Ectodermal cell (in vitro differentiated cells): Measurements from ENCODE around the gene POLR1A.

Experiments used
- H3K27ac ChIP-seq: 2 replicates; pipeline ENCODE4 v1.7.0; 2013; ENCODE audit warnings: mild to moderate bottlenecking, low read depth, low read length; ENCODE audit not compliant: insufficient read depth, poor library complexity, severe bottlenecking
- H3K27me3 ChIP-seq: 2 replicates; pipeline ENCODE4 v1.7.0; 2013; ENCODE audit warnings: mild to moderate bottlenecking, low read length; ENCODE audit not compliant: insufficient read depth, control insufficient read depth, poor library complexity, severe bottlenecking
- H3K36me3 ChIP-seq: one replicate; pipeline ENCODE4 v1.7.0; 2013; ENCODE audit warnings: low read length; ENCODE audit not compliant: control insufficient read depth, insufficient read depth
- H3K4me1 ChIP-seq: one replicate; pipeline ENCODE4 v1.7.0; 2013; ENCODE audit warnings: low read length; ENCODE audit not compliant: control insufficient read depth, insufficient read depth
- H3K4me3 ChIP-seq: 2 replicates; pipeline ENCODE4 v1.7.0; 2013; ENCODE audit warnings: low read depth, low read length, control low read depth; ENCODE audit not compliant: insufficient read depth
- H3K9me3 ChIP-seq: 2 replicates; pipeline ENCODE4 v1.7.0; 2013; ENCODE audit warnings: mild to moderate bottlenecking, low read length, moderate library complexity; ENCODE audit not compliant: control insufficient read depth
- WGBS, 2 experiments: methylation state at CpG; one replicate each; pipeline ENCODE4 v1.1.7; 2013; ENCODE audit warnings: missing lambda C conversion rate in 2 of 2; 5-methylcytosine and 5-hydroxymethylcytosine counted together

POLR1A gene

DNA sequence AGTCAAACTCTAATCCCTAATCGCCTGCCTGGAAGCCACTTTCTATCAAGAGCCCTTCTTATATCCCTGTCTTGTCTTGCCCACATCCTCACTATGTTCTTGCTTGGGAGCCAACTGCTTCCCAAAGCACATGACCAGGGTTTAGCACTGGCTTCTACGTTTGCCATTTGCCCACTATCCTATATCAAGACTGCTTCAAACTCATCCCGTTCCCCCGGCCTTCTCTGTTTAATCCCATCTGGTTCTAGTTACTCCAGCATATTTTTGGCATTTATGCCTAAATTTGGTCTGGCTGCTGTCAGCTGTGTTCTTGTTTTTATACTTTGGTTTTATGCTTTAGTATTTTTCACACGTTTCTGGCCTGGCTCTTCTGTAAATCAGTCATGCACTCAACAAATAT, 40.2 kb downstream of the POLR1A start:
- Histone ChIP-seq H3K27ac (no peak overlapping the region), H3K27me3 (no peaks in the 10 kb centered on the region), H3K4me3 (no peak overlapping the region), H3K4me1 (no peaks in the 10 kb centered on the region), H3K36me3 (peaks cover 67% of the 10 kb centered on the region), H3K9me3 (no peaks in the 10 kb centered on the region)
- WGBS, 2 experiments = 73 to 74% methylated on average over 5 of the region's 5 CpGs

DNA sequence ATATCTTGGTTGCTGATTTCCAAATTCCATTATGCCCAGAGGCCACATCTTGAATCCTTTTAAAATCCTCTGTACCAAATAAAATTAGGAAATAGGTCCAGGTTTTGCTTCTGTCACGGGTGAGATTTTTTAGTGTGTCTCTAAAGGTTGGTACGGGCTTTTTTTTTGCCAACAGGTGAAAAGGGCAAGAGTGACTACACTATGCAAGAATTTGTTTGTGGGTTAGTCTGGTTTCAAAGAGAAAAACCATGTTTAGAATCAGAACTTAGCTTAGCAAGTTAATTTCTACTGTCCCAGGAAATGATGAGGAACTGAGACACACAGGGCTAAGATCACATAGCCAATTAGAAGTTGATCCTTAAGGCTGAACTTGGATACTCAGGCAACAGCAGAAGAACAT, 41.7 kb downstream of the POLR1A start:
- Histone ChIP-seq H3K4me1 (no peaks in the 10 kb centered on the region), H3K9me3 (no peaks in the 10 kb centered on the region), H3K4me3 (no peak overlapping the region), H3K27me3 (no peaks in the 10 kb centered on the region), H3K27ac (no peak overlapping the region), H3K36me3 (peaks cover 52% of the 10 kb centered on the region)
- 95 to 100% methylated on average over 2 of the region's 2 CpGs for WGBS, 2 experiments

DNA sequence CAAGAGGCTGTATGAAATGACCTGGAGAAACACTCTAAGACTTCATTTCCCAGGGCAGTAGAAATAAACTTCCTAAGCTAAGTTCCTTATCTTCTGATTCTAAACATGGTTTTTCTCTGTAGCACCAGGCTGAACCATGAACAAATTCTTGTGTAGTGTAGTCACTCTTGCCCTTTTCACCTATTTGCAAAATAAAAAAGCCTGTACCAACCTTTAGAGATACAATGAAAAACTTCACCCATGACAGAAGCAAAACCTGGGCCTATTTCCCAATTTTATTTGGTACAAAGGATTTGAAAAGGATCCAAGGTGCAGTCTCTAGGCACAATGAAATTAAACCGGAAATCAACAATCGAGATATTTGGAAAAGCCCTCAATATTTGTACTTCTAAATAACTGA, 43.6 kb downstream of the POLR1A start:
- H3K36me3 ChIP-seq = peaks cover 46% of the 10 kb centered on the region
- H3K27me3 ChIP-seq = no peaks in the 10 kb centered on the region
- no peaks in the 10 kb centered on the region for H3K9me3 ChIP-seq
- H3K4me1 ChIP-seq = no peaks in the 10 kb centered on the region
- WGBS, 2 experiments = 100% methylated on average over 1 to 2 of the region's 2 CpGs
- H3K27ac ChIP-seq = no peak overlapping the region
- H3K4me3 ChIP-seq = no peak overlapping the region

- peaks cover 25% of the 10 kb centered on the region for H3K36me3 ChIP-seq
- H3K27me3 ChIP-seq = no peaks in the 10 kb centered on the region
- no peaks in the 10 kb centered on the region for H3K4me1 ChIP-seq
- 94 to 97% methylated on average over 4 of the region's 4 CpGs for WGBS, 2 experiments
- no peaks in the 10 kb centered on the region for H3K9me3 ChIP-seq
- H3K4me3 ChIP-seq = no peak overlapping the region
- no peak overlapping the region for H3K27ac ChIP-seq
Measured at GRCh38 chr2:86056590-86057331, 48.9 kb downstream of the POLR1A start.

GRCh38 chr2:86055314-86055713, 50.4 kb downstream of the POLR1A start:
- Histone ChIP-seq H3K36me3 (peaks cover 18% of the 10 kb centered on the region), H3K9me3 (no peaks in the 10 kb centered on the region)
- 90 to 98% methylated on average over 3 of the region's 3 CpGs for WGBS, 2 experiments

DNA sequence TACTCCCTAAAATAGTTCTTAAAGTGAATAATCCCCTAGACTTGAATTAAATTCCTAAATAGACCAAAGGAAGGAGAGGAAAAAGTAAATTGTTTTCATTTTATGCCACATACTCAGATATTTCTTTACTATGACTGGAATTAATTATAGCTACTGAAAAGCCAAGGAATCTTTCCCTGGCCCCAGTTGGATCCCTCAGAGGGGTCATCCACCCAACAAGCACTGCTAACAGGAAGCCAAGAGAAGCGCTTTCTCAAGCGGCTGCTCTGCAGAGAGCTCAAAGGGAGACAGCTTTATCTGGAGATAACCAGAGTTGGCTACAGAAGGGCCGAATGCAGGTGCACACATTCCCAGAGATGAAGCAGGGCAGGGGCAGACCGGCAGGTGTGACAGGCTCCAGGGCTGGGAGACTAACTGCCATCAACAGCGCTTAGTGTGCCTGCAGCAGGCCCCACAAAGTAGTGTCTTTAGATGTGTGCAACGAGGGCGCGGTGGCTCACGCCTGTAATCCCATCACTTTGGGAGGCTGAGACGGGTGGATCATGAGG, 51.1 kb downstream of the POLR1A start:
- H3K9me3 ChIP-seq = no peaks in the 10 kb centered on the region
- no peaks in the 10 kb centered on the region for H3K27me3 ChIP-seq
- peaks cover 18% of the 10 kb centered on the region for H3K36me3 ChIP-seq
- 95 to 96% methylated on average over 10 of the region's 10 CpGs for WGBS, 2 experiments
- H3K4me1 ChIP-seq = no peaks in the 10 kb centered on the region
- H3K4me3 ChIP-seq = no peak overlapping the region
- no peak overlapping the region for H3K27ac ChIP-seq

More at GRCh38 chr2:86055314-86055713, 50.4 kb downstream of the POLR1A start:
- H3K4me3 ChIP-seq = no peak overlapping the region
- no peaks in the 10 kb centered on the region for H3K27me3 ChIP-seq
- H3K27ac ChIP-seq = no peak overlapping the region
- no peaks in the 10 kb centered on the region for H3K4me1 ChIP-seq

GRCh38 chr2:86053166-86053565, 52.5 kb downstream of the POLR1A start:
- Histone ChIP-seq H3K9me3 (no peaks in the 10 kb centered on the region), H3K36me3 (peaks cover 27% of the 10 kb centered on the region), H3K27me3 (no peaks in the 10 kb centered on the region), H3K27ac (no peak overlapping the region), H3K4me1 (no peaks in the 10 kb centered on the region), H3K4me3 (no peak overlapping the region)
- WGBS, 2 experiments = 94 to 96% methylated on average over 4 of the region's 4 CpGs

DNA sequence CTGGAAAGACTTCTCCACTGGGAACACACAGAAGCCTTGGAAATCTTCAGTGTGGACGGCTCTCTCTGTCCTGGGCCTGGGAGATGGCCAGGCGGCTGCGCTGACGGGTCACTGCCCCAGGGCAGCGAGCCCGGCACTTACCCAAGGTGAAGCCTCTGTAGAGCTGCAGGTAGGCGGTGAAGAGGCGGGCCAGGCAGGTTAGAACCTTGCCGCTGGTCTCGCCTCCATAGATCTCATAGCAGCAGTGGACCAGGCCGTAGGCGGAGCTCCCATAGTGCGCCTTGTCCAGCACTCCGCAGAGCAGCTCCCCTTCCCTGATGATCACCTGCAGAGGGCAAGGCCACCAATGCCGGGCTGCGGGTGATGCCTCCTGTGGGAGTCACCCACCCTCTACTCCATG, 53.0 kb downstream of the POLR1A start:
- Histone ChIP-seq H3K9me3 (no peaks in the 10 kb centered on the region), H3K36me3 (peaks cover 27% of the 10 kb centered on the region), H3K4me3 (no peak overlapping the region), H3K4me1 (no peaks in the 10 kb centered on the region), H3K27ac (no peak overlapping the region), H3K27me3 (no peaks in the 10 kb centered on the region)
- WGBS, 2 experiments = 95 to 97% methylated on average over 16 of the region's 16 CpGs

DNA sequence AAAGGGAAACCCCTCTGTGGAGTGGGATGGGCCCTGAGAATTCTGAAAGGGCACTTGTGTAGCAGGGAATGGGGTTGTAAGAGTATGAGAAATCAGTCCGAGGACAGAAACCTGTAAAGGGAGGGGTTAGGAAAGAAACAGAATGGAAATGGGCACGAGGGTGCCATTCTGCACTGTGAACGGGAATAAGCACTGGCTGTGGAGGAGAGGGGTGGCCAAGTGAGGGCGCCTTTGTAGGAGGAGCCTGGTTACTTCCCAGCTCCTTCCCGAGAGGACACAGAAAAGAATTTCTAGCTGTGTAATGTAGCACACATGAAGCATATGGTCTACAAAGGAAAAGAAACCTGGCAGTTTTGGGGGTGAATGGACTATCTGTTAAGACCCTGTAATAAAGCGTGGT, 53.4 kb downstream of the POLR1A start:
- Histone ChIP-seq H3K4me1 (no peaks in the 10 kb centered on the region), H3K27me3 (no peaks in the 10 kb centered on the region), H3K27ac (no peak overlapping the region), H3K9me3 (no peaks in the 10 kb centered on the region), H3K4me3 (no peak overlapping the region), H3K36me3 (peaks cover 30% of the 10 kb centered on the region)
- 91 to 94% methylated on average over 6 of the region's 6 CpGs for WGBS, 2 experiments

GRCh38 chr2:86050301-86050700, 55.4 kb downstream of the POLR1A start:
- no peaks in the 10 kb centered on the region for H3K9me3 ChIP-seq
- WGBS, 2 experiments = 94 to 96% methylated on average over 5 of the region's 5 CpGs
- H3K27me3 ChIP-seq = no peaks in the 10 kb centered on the region
- no peak overlapping the region for H3K27ac ChIP-seq
- no peak overlapping the region for H3K4me3 ChIP-seq
- H3K4me1 ChIP-seq = no peaks in the 10 kb centered on the region
- H3K36me3 ChIP-seq = peaks cover 35% of the 10 kb centered on the region
